Measurements from ENCODE around the gene TINCR.
A peak's percentile ranks its signal among the peaks of the same experiment; 100 is the strongest.

TINCR gene

DNA sequence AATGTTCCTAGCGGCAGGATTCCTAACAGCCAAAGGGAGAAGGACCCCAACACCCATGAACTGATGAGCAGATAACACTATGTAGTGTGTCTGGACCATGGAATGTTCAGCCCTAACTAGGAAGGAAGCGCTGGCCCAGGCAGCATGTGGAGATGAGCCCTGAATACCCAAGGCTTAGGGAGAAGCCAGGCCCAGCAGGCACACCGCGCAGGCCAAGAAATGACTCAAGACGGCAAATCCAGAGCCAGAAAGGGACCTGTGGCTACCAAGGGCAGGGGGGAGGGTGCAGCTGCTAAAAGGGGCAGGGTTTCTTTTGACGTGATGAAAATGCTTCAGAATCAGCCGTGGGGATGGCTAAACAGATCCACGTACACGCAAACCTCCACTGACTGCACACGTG, 20.7 kb upstream of the TINCR start:
- DNase-seq (ENCODE audit: low read depth): no peak
- Histone ChIP-seq H3K4me3 (ENCODE audit: low read length) (no peak overlapping the region), H3K4me1 (ENCODE audit: control insufficient read depth, insufficient read depth, low read length) (peaks cover 18% of the 10 kb centered on the region), H3K9ac (ENCODE audit: low read length) (no peak overlapping the region), H3K36me3 (ENCODE audit: control insufficient read depth, insufficient read depth, low read length, severe bottlenecking) (peaks cover 72% of the 10 kb centered on the region), H3K9me3 (ENCODE audit: control insufficient read depth, low read length) (no peaks in the 10 kb centered on the region), H3K27me3 (replicated peaks; ENCODE audit: control insufficient read depth, insufficient read depth, low read length) (no peaks in the 10 kb centered on the region)

DNA sequence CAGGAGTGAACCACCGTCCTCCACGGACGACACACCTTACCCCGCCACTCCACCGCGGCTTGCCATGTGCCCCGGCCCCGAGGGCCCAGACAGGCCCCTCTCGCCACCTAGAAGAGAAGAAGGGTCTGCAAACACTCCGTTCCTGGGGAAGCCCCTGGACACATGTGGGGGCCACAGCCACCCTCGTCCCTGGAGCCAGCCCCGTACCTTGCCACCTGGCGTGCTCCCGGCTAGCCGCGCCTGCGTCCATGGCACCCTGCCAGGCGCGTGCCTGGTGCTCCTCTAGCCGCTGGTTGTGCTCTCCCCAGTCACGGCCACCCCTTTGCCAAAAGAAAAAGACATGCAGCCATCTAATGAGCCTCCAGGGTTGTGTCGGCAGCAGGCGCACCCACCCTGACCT, 19.9 kb upstream of the TINCR start:
- no peaks in the 10 kb centered on the region for H3K27me3 ChIP-seq (replicated peaks; ENCODE audit: control insufficient read depth, insufficient read depth, low read length)
- H3K4me3 ChIP-seq (ENCODE audit: low read length): no peak overlapping the region
- H3K4me1 ChIP-seq (ENCODE audit: control insufficient read depth, insufficient read depth, low read length): peaks cover 26% of the 10 kb centered on the region
- no peaks in the 10 kb centered on the region for H3K9me3 ChIP-seq (ENCODE audit: control insufficient read depth, low read length)
- peaks cover 64% of the 10 kb centered on the region for H3K36me3 ChIP-seq (ENCODE audit: control insufficient read depth, insufficient read depth, low read length, severe bottlenecking)
- no peak for DNase-seq (ENCODE audit: low read depth)
- no peak overlapping the region for H3K9ac ChIP-seq (ENCODE audit: low read length)

GRCh38 chr19:5587071-5587455, 19.3 kb upstream of the TINCR start:
- no peak overlapping the region for H3K4me3 ChIP-seq (ENCODE audit: low read length)
- H3K9me3 ChIP-seq (ENCODE audit: control insufficient read depth, low read length): no peaks in the 10 kb centered on the region
- peaks cover 31% of the 10 kb centered on the region for H3K4me1 ChIP-seq (ENCODE audit: control insufficient read depth, insufficient read depth, low read length)
- no peak for DNase-seq (ENCODE audit: low read depth)
- H3K9ac ChIP-seq (ENCODE audit: low read length): no peak overlapping the region
- no peaks in the 10 kb centered on the region for H3K27me3 ChIP-seq (replicated peaks; ENCODE audit: control insufficient read depth, insufficient read depth, low read length)
- peaks cover 58% of the 10 kb centered on the region for H3K36me3 ChIP-seq (ENCODE audit: control insufficient read depth, insufficient read depth, low read length, severe bottlenecking)

- H3K9me3 ChIP-seq (ENCODE audit: control insufficient read depth, low read length): no peaks in the 10 kb centered on the region
- no peak for DNase-seq (ENCODE audit: low read depth)
- H3K27me3 ChIP-seq (replicated peaks; ENCODE audit: control insufficient read depth, insufficient read depth, low read length): no peaks in the 10 kb centered on the region
- no peak overlapping the region for H3K4me3 ChIP-seq (ENCODE audit: low read length)
- peaks cover 31% of the 10 kb centered on the region for H3K4me1 ChIP-seq (ENCODE audit: control insufficient read depth, insufficient read depth, low read length)
- H3K9ac ChIP-seq (ENCODE audit: low read length): peak overlapping the region; percentile 29
- H3K36me3 ChIP-seq (ENCODE audit: control insufficient read depth, insufficient read depth, low read length, severe bottlenecking): peaks cover 52% of the 10 kb centered on the region
Measured at GRCh38 chr19:5586300-5587070, 18.7 kb upstream of the TINCR start.

DNA sequence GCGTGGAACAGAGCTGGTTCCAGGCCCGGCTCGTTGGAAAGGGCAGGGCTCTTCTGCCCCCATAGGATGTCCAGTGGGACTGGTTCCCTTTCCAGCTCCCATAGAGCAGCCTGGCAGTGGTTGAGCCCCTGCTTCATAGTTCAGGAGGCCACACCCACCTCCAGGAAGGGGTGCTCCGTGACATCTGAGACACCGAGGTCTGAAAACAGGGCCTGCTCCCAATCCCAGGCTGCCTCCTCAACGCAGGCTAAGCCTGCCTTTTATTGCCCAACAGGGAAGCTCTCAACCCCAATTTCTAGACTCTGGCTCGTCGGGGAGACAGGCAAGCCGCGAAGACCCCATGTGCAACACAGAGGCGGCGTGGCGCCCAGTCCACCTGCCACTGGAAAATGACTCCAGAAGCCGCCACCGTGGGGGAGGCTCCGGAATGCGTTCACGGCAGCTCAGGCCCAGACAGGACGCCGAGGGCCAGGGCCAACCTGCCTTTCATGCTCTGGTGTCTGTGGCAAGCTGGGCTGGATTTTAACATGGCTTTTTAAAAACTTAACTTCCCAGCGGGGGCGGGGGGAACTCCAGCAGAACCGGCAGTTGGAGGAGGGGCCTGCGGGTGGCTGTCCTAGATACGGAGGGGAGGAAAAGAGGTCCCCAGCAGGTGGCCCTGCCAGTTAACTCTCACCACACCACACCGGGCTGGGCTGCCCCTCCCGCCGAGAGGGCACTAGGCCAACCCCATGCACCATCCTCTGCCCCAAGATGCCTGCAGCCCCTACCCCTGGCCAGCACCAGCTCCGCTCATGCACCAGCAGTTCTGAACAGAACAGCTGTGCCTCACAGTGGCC, 17.9 kb upstream of the TINCR start:
- no peak overlapping the region for H3K4me3 ChIP-seq (ENCODE audit: low read length)
- peaks cover 31% of the 10 kb centered on the region for H3K4me1 ChIP-seq (ENCODE audit: control insufficient read depth, insufficient read depth, low read length)
- H3K36me3 ChIP-seq (ENCODE audit: control insufficient read depth, insufficient read depth, low read length, severe bottlenecking): peaks cover 46% of the 10 kb centered on the region
- H3K27me3 ChIP-seq (replicated peaks; ENCODE audit: control insufficient read depth, insufficient read depth, low read length): no peaks in the 10 kb centered on the region
- H3K9me3 ChIP-seq (ENCODE audit: control insufficient read depth, low read length): no peaks in the 10 kb centered on the region
- no peak for DNase-seq (ENCODE audit: low read depth)
- H3K9ac ChIP-seq (ENCODE audit: low read length): peak overlapping the region; percentile 29

GRCh38 chr19:5580161-5580571, 12.4 kb upstream of the TINCR start:
- H3K4me1 ChIP-seq (ENCODE audit: control insufficient read depth, insufficient read depth, low read length): peaks cover 19% of the 10 kb centered on the region
- H3K4me3 ChIP-seq (ENCODE audit: low read length): no peak overlapping the region
- H3K9me3 ChIP-seq (ENCODE audit: control insufficient read depth, low read length): no peaks in the 10 kb centered on the region
- no peak overlapping the region for H3K9ac ChIP-seq (ENCODE audit: low read length)
- DNase-seq (ENCODE audit: low read depth): no peak
- H3K36me3 ChIP-seq (ENCODE audit: control insufficient read depth, insufficient read depth, low read length, severe bottlenecking): no peaks in the 10 kb centered on the region
- H3K27me3 ChIP-seq (replicated peaks; ENCODE audit: control insufficient read depth, insufficient read depth, low read length): no peaks in the 10 kb centered on the region

GRCh38 chr19:5579697-5580096, 11.9 kb upstream of the TINCR start:
- H3K4me1 ChIP-seq (ENCODE audit: control insufficient read depth, insufficient read depth, low read length): peaks cover 18% of the 10 kb centered on the region
- no peak overlapping the region for H3K4me3 ChIP-seq (ENCODE audit: low read length)
- H3K36me3 ChIP-seq (ENCODE audit: control insufficient read depth, insufficient read depth, low read length, severe bottlenecking): no peaks in the 10 kb centered on the region
- no peak overlapping the region for H3K9ac ChIP-seq (ENCODE audit: low read length)
- no peaks in the 10 kb centered on the region for H3K9me3 ChIP-seq (ENCODE audit: control insufficient read depth, low read length)
- DNase-seq (ENCODE audit: low read depth): no peak
- no peaks in the 10 kb centered on the region for H3K27me3 ChIP-seq (replicated peaks; ENCODE audit: control insufficient read depth, insufficient read depth, low read length)

- H3K4me1 ChIP-seq (ENCODE audit: control insufficient read depth, insufficient read depth, low read length): peaks cover 18% of the 10 kb centered on the region
- DNase-seq (ENCODE audit: low read depth): no peak
- H3K9ac ChIP-seq (ENCODE audit: low read length): no peak overlapping the region
- H3K27me3 ChIP-seq (replicated peaks; ENCODE audit: control insufficient read depth, insufficient read depth, low read length): no peaks in the 10 kb centered on the region
- no peaks in the 10 kb centered on the region for H3K9me3 ChIP-seq (ENCODE audit: control insufficient read depth, low read length)
- no peak overlapping the region for H3K4me3 ChIP-seq (ENCODE audit: low read length)
- no peaks in the 10 kb centered on the region for H3K36me3 ChIP-seq (ENCODE audit: control insufficient read depth, insufficient read depth, low read length, severe bottlenecking)
Measured at GRCh38 chr19:5579286-5579685, 11.5 kb upstream of the TINCR start.

DNA sequence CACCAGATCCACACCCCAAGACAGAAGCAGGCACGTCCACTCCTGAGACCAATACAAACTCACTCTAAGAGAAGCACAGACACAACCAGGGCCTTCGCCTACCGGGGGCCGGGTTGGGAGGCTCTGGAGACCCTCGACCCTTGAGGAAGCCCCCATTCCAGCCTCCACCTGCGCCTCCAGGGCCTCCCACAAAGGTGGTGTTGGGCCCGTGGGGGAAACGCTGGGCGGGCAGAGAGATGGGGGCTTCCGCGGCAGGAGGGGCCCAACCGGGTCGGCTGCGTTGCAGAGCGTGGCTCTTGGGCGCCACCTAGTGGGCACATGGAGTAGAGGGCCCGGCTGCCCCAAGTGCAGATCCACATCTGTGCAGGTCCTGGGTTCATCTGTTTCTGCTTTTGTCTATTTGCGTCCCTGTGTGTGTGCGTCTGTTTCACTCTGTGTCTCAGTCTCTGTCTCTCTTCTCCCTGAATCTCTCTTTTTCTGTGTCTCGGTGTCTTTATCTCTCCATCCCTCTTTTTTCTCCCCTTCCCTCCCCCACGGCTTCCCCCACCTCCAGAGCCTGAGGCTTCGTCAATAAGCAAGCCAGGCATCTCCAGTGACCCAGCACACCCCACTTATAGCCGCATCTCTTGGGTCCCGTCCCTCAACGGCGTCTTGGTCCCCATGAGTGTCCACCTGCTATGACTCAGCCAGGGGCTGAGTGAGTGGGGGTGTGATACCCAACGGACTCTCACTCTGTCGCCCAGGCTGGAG, 10.5 kb upstream of the TINCR start:
- DNase-seq (ENCODE audit: low read depth): peak; percentile 80
- peak overlapping the region; percentile 51 for H3K9ac ChIP-seq (ENCODE audit: low read length)
- H3K27me3 ChIP-seq (replicated peaks; ENCODE audit: control insufficient read depth, insufficient read depth, low read length): no peaks in the 10 kb centered on the region
- no peaks in the 10 kb centered on the region for H3K9me3 ChIP-seq (ENCODE audit: control insufficient read depth, low read length)
- H3K36me3 ChIP-seq (ENCODE audit: control insufficient read depth, insufficient read depth, low read length, severe bottlenecking): no peaks in the 10 kb centered on the region
- H3K4me1 ChIP-seq (ENCODE audit: control insufficient read depth, insufficient read depth, low read length): peaks cover 11% of the 10 kb centered on the region
- H3K4me3 ChIP-seq (ENCODE audit: low read length): no peak overlapping the region

DNA sequence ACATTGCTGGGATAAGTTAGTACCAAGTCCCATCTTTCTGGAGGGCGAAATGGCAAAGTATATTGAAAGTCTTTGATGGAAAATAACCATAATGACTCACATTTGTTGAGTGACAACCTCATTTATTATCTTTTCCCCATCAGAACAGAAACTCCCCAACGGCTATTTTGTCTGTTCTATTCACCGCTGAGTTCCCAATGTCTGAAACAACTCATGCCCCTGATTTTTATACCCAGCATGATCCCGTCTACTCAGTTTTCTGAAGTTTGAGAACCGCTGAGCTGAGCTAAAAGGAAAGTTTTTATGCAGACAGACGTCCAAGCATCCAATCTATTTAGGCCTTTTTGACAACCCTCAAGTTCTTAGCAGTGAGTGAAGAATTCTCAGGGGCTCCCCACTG, 7.8 kb upstream of the TINCR start:
- Histone ChIP-seq H3K4me3 (ENCODE audit: low read length) (no peak overlapping the region), H3K9ac (ENCODE audit: low read length) (no peak overlapping the region), H3K36me3 (ENCODE audit: control insufficient read depth, insufficient read depth, low read length, severe bottlenecking) (no peaks in the 10 kb centered on the region), H3K27me3 (replicated peaks; ENCODE audit: control insufficient read depth, insufficient read depth, low read length) (no peaks in the 10 kb centered on the region), H3K9me3 (ENCODE audit: control insufficient read depth, low read length) (no peaks in the 10 kb centered on the region), H3K4me1 (ENCODE audit: control insufficient read depth, insufficient read depth, low read length) (peaks cover 9% of the 10 kb centered on the region)
- DNase-seq (ENCODE audit: low read depth): no peak
